Measurements from ENCODE around the gene POC1A.

- no peak for TF ChIP-seq EZH2phosphoT487 (IDR thresholded peaks at IDR 0.05; ENCODE audit: low read depth)
- TF ChIP-seq, protein P1, sequence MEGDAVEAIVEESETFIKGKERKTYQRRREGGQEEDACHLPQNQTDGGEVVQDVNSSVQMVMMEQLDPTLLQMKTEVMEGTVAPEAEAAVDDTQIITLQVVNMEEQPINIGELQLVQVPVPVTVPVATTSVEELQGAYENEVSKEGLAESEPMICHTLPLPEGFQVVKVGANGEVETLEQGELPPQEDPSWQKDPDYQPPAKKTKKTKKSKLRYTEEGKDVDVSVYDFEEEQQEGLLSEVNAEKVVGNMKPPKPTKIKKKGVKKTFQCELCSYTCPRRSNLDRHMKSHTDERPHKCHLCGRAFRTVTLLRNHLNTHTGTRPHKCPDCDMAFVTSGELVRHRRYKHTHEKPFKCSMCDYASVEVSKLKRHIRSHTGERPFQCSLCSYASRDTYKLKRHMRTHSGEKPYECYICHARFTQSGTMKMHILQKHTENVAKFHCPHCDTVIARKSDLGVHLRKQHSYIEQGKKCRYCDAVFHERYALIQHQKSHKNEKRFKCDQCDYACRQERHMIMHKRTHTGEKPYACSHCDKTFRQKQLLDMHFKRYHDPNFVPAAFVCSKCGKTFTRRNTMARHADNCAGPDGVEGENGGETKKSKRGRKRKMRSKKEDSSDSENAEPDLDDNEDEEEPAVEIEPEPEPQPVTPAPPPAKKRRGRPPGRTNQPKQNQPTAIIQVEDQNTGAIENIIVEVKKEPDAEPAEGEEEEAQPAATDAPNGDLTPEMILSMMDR (IDR thresholded peaks at IDR 0.05; ENCODE audit: low read depth, low read length): no peak
Measured at GRCh38 chr3:52191663-52192062, 37.4 kb upstream of the POC1A start.
